GM13976 (cell line): ENCODE results near the gene MINK1.

ENCODE experiments used
- DNase-seq: peaks from one replicate; pipeline ENCODE4 v3.0.0; 2012; ENCODE audit warnings: low spot score
- in situ Hi-C: fragments of 300-500 bp; cut with MboI; formaldehyde crosslinking; loops from one replicate; pipeline ENCODE4 v1.12.0; 2022; ENCODE audit warnings: low sequenced_read_pairs, mixed read lengths, inconsistent platforms; ENCODE audit not compliant: unreplicated experiment
- TF ChIP-seq, protein P1 (sequence below): IDR thresholded peaks from 2 replicates; pipeline ENCODE4 v1.5.1; 2012; ENCODE audit warnings: borderline replicate concordance, mild to moderate bottlenecking; ENCODE audit not compliant: insufficient read depth; ENCODE audit errors: extremely low read depth, missing control alignments, control extremely low read depth

Gene MINK1

DNA sequence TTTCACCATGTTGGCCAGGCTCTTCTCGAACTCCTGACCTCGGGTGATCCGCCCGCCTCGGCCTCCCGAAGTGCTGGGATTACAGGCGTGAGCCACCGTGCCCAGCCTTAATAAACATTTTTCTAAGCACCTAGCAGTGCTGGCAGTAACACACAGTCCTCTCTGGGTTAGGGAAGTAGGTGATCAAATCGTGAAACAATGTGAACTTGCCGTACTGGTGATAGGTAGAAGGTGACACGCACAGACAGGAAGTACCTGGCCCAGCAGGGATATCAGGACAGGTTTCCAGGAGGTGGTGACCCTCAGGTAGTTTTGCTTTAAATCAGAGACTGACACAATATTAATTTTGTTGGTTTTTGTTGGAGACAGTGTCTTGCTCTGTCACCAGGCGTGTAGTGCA is 21.7 kb upstream of the MINK1 start:
- in situ Hi-C loops = no loop called here
- TF ChIP-seq, protein P1, sequence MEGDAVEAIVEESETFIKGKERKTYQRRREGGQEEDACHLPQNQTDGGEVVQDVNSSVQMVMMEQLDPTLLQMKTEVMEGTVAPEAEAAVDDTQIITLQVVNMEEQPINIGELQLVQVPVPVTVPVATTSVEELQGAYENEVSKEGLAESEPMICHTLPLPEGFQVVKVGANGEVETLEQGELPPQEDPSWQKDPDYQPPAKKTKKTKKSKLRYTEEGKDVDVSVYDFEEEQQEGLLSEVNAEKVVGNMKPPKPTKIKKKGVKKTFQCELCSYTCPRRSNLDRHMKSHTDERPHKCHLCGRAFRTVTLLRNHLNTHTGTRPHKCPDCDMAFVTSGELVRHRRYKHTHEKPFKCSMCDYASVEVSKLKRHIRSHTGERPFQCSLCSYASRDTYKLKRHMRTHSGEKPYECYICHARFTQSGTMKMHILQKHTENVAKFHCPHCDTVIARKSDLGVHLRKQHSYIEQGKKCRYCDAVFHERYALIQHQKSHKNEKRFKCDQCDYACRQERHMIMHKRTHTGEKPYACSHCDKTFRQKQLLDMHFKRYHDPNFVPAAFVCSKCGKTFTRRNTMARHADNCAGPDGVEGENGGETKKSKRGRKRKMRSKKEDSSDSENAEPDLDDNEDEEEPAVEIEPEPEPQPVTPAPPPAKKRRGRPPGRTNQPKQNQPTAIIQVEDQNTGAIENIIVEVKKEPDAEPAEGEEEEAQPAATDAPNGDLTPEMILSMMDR = no peak
- no peak for DNase-seq

DNA sequence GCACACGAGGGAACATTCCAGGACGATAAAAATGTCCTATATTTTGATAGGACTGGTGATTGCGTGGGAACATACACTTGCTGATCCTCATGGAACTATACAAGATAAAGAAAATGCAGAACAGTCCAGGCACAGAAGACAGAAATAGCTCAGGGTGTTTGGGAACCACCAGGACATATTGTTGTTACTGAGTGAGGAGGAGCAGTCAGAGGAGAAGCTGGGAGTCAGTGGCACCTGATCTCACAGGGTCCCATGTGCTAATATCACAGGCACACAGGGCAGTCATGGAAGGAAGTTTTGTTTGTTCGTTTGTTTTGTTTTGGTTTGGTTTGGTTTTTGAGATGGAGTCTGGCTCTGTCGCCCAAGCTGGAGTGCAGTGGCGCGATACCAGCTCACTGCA is 20.4 kb upstream of the MINK1 start:
- no peak for DNase-seq
- in situ Hi-C loops = no loop called here
- TF ChIP-seq, protein P1 = no peak

DNA sequence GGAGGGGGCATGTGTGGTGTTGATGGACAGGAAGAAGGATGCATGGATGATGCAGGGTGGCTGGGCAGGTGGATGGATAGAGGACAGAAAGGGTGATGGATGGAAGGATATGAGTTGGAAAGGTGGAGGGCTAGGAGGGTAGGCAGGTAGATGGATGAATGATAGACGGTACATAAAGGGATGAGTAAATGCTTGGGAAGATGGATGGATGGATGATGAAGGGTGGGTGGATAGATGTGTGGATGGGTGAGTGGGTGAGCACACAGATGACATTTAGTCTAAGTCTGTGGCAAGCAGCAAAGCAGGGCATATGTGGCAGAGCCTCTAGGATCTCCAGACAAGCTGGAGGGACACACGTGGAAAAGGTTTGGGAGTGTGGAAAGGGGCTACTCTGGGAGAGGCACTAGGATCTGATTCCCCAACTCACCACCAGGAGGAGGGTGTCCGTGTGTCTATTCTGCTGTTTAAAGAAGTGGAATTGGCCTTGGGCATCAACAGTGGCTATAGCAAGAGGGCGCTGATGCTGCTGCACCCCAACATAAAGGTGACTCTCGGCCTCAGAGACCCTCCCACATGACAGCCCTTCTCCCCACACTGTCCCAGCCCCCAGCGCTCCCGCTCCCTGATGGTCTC is 18.0 kb upstream of the MINK1 start:
- no peak for DNase-seq
- in situ Hi-C loops = no loop called here
- TF ChIP-seq, protein P1 = no peak

GRCh38 chr17:4816826-4817225 is 16.3 kb upstream of the MINK1 start:
- TF ChIP-seq, protein P1 = no peak
- in situ Hi-C loops = no loop called here
- DNase-seq = no peak

DNA sequence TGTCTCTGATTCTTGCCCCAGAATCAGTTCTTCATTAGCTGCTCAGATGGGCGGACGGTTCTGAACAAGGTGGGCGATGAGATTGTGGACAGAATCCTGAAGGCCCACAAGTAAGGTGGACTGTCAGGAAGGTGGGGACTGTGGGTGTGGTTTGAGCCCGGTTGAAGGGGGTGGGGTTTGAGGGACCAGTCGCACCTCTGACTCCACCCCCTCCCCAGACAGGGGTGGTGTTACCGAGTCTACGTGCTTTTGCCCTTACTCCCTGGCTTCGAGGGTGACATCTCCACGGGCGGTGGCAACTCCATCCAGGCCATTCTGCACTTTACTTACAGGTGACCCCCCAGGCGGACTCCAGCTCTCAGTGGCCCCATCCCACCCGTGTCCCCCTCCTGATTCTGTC is 14.9 kb upstream of the MINK1 start:
- in situ Hi-C loops = no loop called here
- TF ChIP-seq, protein P1 = no peak
- no peak for DNase-seq

DNA sequence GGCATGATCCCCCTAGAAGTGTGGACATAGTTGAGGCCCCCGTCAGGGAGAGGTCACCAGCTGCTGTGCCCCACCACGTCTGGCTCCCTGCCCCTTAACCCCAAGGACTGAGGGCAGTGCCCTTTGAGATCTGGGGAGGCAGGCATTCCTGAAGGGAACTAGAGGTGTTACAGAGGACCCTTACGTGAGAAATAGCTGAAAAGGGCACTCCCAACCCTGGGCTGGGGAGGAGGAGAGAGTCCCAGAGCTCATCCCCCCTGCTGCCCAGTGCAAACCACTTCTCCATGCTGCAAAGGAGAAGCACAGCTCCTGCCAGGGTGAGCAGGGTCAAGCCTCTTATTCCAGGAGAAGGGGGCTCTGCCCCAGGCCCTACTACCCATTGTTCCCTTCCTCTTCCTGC is 10.3 kb upstream of the MINK1 start:
- DNase-seq = peak; percentile 17
- TF ChIP-seq, protein P1 = no peak
- in situ Hi-C loops = no loop called here

- DNase-seq = no peak
- in situ Hi-C loops = no loop called here
- TF ChIP-seq, protein P1 = no peak
Observed at GRCh38 chr17:4823373-4824089, 9.6 kb upstream of the MINK1 start.
